ENCODE measurements around the gene COMTD1. TPM values are rescaled to one million over a fixed set of nuclear protein-coding genes. Genes with fewer than 3 reads are reported as not detected.

Gene COMTD1
- total and polyA plus RNA-seq, 2 of the 13 experiments (the other 11 are each of a cell fraction or from before 2014, with no cell fraction given), result 11.8 to 18.4 TPM

- TF ChIP-seq, protein P1, sequence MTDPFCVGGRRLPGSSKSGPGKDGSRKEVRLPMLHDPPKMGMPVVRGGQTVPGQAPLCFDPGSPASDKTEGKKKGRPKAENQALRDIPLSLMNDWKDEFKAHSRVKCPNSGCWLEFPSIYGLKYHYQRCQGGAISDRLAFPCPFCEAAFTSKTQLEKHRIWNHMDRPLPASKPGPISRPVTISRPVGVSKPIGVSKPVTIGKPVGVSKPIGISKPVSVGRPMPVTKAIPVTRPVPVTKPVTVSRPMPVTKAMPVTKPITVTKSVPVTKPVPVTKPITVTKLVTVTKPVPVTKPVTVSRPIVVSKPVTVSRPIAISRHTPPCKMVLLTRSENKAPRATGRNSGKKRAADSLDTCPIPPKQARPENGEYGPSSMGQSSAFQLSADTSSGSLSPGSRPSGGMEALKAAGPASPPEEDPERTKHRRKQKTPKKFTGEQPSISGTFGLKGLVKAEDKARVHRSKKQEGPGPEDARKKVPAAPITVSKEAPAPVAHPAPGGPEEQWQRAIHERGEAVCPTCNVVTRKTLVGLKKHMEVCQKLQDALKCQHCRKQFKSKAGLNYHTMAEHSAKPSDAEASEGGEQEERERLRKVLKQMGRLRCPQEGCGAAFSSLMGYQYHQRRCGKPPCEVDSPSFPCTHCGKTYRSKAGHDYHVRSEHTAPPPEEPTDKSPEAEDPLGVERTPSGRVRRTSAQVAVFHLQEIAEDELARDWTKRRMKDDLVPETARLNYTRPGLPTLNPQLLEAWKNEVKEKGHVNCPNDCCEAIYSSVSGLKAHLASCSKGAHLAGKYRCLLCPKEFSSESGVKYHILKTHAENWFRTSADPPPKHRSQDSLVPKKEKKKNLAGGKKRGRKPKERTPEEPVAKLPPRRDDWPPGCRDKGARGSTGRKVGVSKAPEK (CRISPR knock-in tag; IDR thresholded peaks at IDR 0.05; ENCODE audit: borderline replicate concordance), result no peak
- TF ChIP-seq ZNF468 (CRISPR knock-in tag; IDR thresholded peaks at IDR 0.05) (0 out of 2 replicates have a peak, but pooled peaks have one; percentile 77), ZNF20 (CRISPR knock-in tag; IDR thresholded peaks at IDR 0.05) (no peak), ZNF501 (CRISPR knock-in tag; IDR thresholded peaks at IDR 0.05) (peak; percentile 70), CBX5 (CRISPR knock-in tag; IDR thresholded peaks at IDR 0.05; ENCODE audit: borderline replicate concordance) (no peak), ZSCAN29 (CRISPR knock-in tag; conservative IDR thresholded peaks at IDR 0.05) (peak; percentile 76), HNF1B (CRISPR knock-in tag; IDR thresholded peaks at IDR 0.05) (peak; percentile 94), ZNF343 (CRISPR knock-in tag; IDR thresholded peaks at IDR 0.05) (peak; percentile 97), RBM39 (IDR thresholded peaks at IDR 0.05; ENCODE audit: low read depth, low read length, poor library complexity, severe bottlenecking) (no peak), BRD4 (CRISPR knock-in tag; IDR thresholded peaks at IDR 0.05) (peak; percentile 90; the same call in 1 of the 2 replicates), HOXA9 (CRISPR knock-in tag; IDR thresholded peaks at IDR 0.05; ENCODE audit: borderline replicate concordance) (peak; percentile 42; the same call in 1 of the 2 replicates), PHF21A (CRISPR knock-in tag; IDR thresholded peaks at IDR 0.05) (peak; percentile 16), ARNT2 (CRISPR knock-in tag; IDR thresholded peaks at IDR 0.05; ENCODE audit: low read depth) (peak; percentile 69; the same call in 1 of the 2 replicates), PITX1 (CRISPR knock-in tag; IDR thresholded peaks at IDR 0.05) (0 out of 2 replicates have a peak, but pooled peaks have one; percentile 56), FOXK1 (CRISPR knock-in tag; IDR thresholded peaks at IDR 0.05; ENCODE audit: borderline replicate concordance, low read depth) (peak; percentile 72; the same call in 1 of the 2 replicates), SMC3 (IDR thresholded peaks at IDR 0.05; ENCODE audit: low read length) (no peak), SIN3B (IDR thresholded peaks at IDR 0.05; ENCODE audit: low read length) (no peak), ZBTB38 (CRISPR knock-in tag; IDR thresholded peaks at IDR 0.05) (peak; percentile 44)
- TF ChIP-seq, protein P2, sequence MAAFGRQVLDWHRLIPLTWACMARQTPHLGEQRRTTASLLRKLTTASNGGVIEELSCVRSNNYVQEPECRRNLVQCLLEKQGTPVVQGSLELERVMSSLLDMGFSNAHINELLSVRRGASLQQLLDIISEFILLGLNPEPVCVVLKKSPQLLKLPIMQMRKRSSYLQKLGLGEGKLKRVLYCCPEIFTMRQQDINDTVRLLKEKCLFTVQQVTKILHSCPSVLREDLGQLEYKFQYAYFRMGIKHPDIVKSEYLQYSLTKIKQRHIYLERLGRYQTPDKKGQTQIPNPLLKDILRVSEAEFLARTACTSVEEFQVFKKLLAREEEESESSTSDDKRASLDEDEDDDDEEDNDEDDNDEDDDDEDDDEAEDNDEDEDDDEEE (CRISPR knock-in tag; IDR thresholded peaks at IDR 0.05), result peak; percentile 92; the same call in 1 of the 2 replicates
- TF ChIP-seq, protein P3, sequence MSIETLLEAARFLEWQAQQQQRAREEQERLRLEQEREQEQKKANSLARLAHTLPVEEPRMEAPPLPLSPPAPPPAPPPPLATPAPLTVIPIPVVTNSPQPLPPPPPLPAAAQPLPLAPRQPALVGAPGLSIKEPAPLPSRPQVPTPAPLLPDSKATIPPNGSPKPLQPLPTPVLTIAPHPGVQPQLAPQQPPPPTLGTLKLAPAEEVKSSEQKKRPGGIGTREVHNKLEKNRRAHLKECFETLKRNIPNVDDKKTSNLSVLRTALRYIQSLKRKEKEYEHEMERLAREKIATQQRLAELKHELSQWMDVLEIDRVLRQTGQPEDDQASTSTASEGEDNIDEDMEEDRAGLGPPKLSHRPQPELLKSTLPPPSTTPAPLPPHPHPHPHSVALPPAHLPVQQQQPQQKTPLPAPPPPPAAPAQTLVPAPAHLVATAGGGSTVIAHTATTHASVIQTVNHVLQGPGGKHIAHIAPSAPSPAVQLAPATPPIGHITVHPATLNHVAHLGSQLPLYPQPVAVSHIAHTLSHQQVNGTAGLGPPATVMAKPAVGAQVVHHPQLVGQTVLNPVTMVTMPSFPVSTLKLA (IDR thresholded peaks at IDR 0.05), result peak; percentile 50; the same call in 1 of the 2 replicates
- TF ChIP-seq, protein P4, sequence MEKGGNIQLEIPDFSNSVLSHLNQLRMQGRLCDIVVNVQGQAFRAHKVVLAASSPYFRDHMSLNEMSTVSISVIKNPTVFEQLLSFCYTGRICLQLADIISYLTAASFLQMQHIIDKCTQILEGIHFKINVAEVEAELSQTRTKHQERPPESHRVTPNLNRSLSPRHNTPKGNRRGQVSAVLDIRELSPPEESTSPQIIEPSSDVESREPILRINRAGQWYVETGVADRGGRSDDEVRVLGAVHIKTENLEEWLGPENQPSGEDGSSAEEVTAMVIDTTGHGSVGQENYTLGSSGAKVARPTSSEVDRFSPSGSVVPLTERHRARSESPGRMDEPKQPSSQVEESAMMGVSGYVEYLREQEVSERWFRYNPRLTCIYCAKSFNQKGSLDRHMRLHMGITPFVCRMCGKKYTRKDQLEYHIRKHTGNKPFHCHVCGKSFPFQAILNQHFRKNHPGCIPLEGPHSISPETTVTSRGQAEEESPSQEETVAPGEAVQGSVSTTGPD (CRISPR knock-in tag; IDR thresholded peaks at IDR 0.05), result no peak
These were observed 25.3 kb downstream of the COMTD1 start, which contains the start of gene VDAC2 (continued) for GRCh38 chr10:75210282-75211006.
